CD1c-positive myeloid dendritic cell (primary cell): Measurements from ENCODE around the gene DSC3.

Experiments used
- DNase-seq: peaks from one replicate; pipeline ENCODE4 v3.0.0-alpha.2; 2016; ENCODE audit errors: extremely low spot score

DSC3 gene

DNA sequence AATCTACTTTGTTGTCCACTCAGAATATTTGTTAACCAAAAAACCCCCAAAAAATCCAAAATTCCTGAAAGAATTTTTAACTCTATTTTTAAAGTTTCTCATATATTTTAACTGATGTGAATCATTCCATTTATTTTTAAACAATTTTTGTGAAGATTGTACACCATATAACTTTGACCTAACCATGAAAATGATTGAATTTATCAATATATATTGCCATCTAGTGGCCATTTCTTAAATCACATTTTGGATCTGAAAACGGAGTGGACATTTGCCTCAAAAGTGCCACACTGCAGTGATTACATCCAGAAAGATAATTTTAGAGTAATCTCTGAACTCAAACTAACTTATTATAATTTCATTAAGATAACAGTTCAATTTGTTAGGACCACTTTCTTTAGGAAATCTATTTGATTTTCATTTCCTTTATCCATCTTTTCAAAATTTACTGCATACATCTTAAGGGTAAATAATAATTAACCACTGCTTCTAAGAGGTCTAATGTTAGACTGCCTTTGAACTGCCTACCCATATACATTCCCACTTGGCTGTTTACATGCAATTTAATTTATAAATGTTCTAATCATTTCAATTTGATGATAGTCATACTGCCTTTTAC is 71.1 kb downstream of the DSC3 start:
- DNase-seq: peak; percentile 50

DNA sequence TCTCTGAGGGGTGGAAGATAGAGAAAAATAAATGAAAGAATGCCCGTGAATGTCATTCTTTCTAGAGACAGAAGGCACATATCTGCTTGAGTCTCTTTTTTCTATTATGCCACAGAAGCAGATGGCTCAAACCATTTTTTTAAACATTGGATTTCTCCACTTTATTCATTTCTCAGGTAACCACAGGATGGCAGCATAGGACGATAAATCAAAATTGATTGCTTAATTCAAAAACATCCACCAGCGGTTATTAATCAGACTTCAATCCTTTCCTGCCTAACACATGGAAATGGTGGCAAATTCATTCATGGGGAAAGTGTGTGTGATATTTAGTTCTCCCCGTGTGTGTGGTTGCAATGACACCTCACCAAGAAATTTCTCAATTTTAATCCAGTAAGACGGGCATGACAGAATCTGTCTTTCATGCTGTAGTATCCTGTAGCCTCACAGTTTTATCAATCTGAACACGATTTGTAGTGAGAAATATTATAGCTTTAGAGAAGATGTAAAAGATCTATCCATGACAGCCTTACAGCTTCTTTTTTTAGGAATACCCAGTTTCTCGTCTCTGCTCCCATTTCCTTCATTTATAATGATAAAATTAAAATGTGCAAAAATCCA is 72.2 kb downstream of the DSC3 start:
- DNase-seq: peak; percentile 13

DNA sequence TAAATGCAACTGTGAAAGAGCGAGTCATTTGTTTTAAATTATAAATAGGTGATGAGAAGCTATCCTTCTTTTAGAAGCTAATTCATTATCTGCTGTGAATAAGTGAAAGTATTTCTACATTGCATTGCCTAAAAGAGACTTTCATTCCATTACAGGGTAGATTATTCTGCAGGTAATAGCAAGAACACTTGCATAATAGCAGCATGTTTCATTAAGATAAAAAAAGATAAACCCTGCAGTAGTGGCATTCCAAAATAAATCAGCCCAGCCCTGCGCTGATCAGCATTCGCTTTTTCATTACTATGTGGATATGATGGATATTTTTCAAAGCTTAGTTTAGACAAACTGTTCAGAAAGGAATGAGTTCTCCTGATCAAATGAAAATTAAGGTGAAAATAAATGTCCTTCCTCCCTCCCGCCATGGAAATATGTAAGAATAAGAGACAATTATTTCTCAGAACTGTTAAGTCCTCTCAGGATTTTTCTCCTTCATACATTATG is 72.8 kb downstream of the DSC3 start:
- DNase-seq: no peak

DNA sequence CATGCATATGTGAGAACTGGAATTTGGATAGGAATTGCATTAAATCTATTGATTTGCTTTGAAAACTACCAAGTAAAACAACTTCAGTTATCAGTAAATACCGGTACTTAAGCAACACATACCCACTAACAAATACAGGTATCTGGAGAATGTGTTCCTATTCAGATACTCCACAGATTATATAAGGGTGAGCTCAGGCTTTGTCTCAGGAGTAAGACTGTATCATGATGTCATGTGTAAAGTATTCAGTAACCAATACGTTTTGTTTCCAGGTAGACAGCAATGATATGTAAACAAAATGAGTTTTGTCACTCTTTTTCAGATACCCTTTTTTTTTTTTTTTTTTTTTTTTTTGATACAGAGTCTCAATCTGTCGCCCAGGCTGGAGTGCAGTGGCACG is 74.8 kb downstream of the DSC3 start:
- no peak for DNase-seq

DNA sequence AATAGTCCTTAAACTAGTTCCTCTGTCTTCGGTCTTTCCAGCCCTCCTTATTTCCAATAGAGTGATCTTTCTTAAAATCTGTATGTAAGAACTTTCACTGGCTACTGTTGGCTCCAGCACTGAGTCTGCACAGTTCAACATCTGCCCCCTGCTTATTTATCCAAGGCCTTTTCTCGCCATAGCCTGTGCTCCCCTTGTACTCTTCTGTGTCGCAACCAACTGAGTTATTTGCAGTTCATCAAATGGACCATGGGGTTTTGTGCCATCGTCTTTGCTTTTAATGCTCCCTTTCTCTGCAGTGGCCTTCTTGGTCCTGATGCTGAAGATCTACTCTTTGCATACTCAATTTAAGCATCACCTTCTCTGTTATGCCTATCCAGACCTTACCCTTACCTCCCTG is 77.3 kb downstream of the DSC3 start:
- DNase-seq: no peak

DNA sequence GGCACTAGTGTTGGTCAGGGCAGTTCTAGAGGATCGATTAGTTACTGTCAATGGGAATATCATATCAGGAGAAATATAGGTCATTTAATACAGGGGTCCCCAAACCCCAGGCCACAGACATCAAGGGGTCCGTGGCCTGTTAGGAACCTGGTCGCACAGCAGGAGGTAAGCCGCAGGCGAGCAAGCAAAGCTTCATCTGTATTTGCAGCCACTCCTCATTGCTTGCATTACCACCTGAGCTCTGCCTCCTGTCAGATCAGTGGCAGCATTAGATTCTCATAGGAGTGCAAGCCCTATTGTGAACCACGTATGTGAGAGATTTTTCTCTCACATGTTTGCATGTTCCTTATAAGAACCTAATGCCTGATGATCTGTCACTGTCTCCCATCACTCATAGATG is 81.9 kb downstream of the DSC3 start:
- no peak for DNase-seq

DNA sequence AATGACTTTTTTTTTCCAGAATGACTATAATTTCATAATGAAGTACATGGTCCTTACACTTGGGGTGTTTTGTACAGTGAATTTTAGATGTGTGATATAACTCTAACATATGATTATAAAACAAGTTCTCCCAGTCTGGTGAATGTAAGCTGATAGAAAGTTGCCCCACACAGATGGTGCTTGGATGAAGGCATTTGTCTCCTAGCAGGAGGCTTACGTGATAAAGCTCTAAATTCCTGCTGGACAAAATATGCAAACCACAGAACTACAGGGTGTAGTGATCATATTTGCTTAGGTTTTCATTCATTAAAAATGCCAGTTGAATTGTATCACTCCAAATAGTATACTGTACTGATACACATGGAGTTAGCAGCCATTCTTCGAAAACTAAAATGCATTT is 85.5 kb downstream of the DSC3 start:
- DNase-seq: no peak

DNA sequence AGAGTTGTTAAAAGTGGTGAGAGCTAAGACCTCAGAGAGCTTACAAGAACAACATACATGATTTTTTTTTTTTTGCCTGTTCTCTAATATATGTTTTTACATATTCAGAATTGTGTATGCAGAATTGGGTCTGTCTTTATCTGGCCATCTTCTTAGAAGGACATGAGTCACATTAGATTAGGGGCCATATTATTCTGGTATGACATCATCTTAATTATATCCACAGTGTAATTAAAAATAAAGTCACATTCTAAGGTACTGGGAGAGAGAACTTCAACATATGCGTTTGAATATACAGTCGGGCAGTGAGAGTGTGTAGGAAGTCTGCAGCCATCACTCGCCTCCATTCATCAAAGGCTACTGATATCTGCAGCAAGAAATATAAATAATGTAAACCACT is 88.3 kb downstream of the DSC3 start:
- DNase-seq: no peak

DNA sequence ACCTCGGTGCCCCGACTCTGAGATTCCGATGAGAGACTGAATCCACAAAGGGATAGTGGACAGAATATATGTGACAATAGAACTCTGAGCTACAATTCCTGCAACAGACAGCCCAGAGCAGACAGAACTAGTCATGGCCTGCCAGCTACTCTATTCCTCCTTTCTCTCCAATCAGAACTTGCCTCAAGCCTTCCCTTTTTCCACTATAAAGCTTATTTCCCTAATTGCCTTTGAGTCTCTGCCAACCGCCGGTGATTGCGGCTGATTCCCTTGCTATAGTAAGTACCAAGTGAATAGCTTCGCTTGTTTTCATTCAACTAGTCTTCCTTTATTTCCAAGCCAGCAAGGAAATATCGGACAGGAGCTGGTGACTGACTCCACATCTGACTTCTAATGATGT is 96.8 kb downstream of the DSC3 start:
- no peak for DNase-seq

DNA sequence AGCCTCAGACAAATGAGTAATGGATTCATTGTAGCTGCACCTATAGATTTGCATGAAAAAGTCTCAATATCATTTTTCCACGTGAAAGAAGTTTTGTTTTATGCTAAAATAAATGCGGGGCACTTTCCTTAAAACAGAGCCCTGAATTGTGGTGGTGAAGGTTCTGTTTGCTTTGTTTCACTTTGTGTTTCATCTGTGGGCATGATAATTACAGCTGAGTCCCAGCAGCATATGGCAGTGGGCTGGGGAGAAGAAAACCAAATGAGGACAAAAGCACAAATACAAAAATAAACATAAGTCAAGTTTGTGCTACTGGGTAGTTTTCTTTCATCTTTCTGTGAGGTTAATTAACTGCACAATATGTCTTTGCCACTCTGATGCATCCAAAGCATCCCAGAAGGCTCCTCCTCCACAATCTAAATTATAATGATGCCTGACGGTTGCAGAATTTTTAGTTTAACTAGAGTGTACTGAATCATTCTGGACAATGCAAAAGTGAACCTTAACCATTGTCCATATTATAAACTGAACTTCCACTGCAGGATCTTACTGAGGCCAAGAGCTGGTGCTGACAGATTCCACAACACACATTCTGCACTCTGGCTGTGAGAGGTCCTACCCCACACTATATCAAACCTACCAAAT is 97.6 kb downstream of the DSC3 start:
- no peak for DNase-seq

DNA sequence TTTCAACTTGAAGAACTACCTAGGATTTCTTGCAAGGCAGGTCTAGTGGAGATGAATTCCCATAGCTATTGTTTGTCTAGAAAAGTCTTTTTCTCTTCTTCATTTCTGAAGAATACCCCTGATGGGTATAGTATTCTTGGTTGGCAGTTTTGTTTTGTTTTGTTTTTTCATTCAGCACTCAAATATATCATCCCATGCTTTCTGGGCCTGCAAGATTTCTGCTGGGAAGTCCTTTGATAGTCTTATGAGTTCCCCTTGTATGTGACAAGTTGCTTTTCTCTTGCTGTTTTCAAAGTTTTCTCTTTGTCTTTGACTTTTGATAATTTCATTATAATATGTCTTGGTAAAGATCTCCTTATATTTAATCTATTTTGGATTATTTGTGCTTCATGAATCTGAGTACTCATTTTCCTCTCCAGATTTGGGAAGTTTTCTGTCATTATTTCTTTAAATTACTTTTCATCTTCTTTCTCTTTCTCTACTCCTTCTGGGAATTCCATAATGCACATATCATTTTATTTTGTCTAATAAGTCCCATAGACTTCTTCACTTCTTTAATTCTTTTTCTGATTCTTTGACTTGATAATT is 101.5 kb downstream of the DSC3 start:
- DNase-seq: no peak
